Right renal cortex interstitium (tissue), 3 donors: ENCODE data around the gene ANP32A. TPM values are rescaled to one million over a fixed set of nuclear protein-coding genes. Genes with fewer than 3 reads are reported as not detected.
"Not testable (repeated sequence)": the region's sequence is repeated elsewhere in the genome, so short reads cannot be mapped to it uniquely, and the experiment has no call there.

ENCODE experiments used
- DNase-seq, 3 donors: peaks; one replicate each; pipeline ENCODE4 v3.0.0-alpha.2; 2013; ENCODE audit warnings: low read depth in 3 of 3, low spot score in 2 of 3
- polyA plus RNA-seq, 3 donors: library from polyadenylated mRNA; unstranded; fragments of 120-200 nt; gene quantifications; one replicate each; pipeline ENCODE4 v1.2.1, GENCODE V29; 2013; ENCODE audit not compliant: insufficient read length in 3 of 3

ANP32A gene
- polyA plus RNA-seq, 3 donors = 303 to 333 (median 312) TPM

GRCh38 chr15:68759982-68760579 lies 60.6 kb downstream of the ANP32A start:
- not testable (repeated sequence) for DNase-seq

GRCh38 chr15:68755731-68756130 lies 65.0 kb downstream of the ANP32A start:
- no peak for DNase-seq

GRCh38 chr15:68751622-68752021 lies 69.1 kb downstream of the ANP32A start:
- DNase-seq = no peak

- DNase-seq = no peak
These were observed 70.9 kb downstream of the ANP32A start for GRCh38 chr15:68749793-68750192.

- no peak for DNase-seq
These were observed 71.3 kb downstream of the ANP32A start for GRCh38 chr15:68749365-68749764.

- DNase-seq = no peak
These were observed 77.4 kb downstream of the ANP32A start for GRCh38 chr15:68743256-68743655.

GRCh38 chr15:68739390-68740080 lies 81.2 kb downstream of the ANP32A start:
- no peak for DNase-seq

- no peak for DNase-seq
These were observed 85.1 kb downstream of the ANP32A start for GRCh38 chr15:68735610-68736009.

- DNase-seq = no peak
These were observed 85.8 kb downstream of the ANP32A start for GRCh38 chr15:68734881-68735280.

- no peak for DNase-seq
These were observed 86.3 kb downstream of the ANP32A start for GRCh38 chr15:68734352-68734751.

GRCh38 chr15:68733666-68734065 lies 87.0 kb downstream of the ANP32A start:
- DNase-seq = no peak

GRCh38 chr15:68732451-68732850 lies 88.2 kb downstream of the ANP32A start:
- DNase-seq = no peak

- no peak for DNase-seq
These were observed 89.5 kb downstream of the ANP32A start for GRCh38 chr15:68730976-68731897.

- peak; percentile 53 to 69 (median 62) for DNase-seq
These were observed 90.2 kb downstream of the ANP32A start for GRCh38 chr15:68730471-68730919.

- no peak for DNase-seq
These were observed 90.8 kb downstream of the ANP32A start for GRCh38 chr15:68729789-68730411.

Other genes with a start within 250 kb of the ANP32A start
- 10 to 100 TPM; 20.4 to 23.5 (median 23.5) TPM for gene CORO2B, start 241.9 kb downstream of the ANP32A start, polyA plus RNA-seq
- 1 to 10 TPM; 5.5 to 6.7 (median 5.8) TPM for gene SPESP1, start 109.6 kb upstream of the ANP32A start, polyA plus RNA-seq
- under 1 TPM; 0.38 to 0.43 (median 0.40) TPM for gene NOX5, start 193.8 kb upstream of the ANP32A start, polyA plus RNA-seq